ENCODE results near the gene CCDC97.

GRCh38 chr19:41311613-41312012 is 1.6 kb downstream of the CCDC97 start:
- TF ChIP-seq CTCF (IDR thresholded peaks at IDR 0.05; ENCODE audit: low read length) (no peak), EZH2 (optimal IDR thresholded peaks at IDR 0.05; ENCODE audit: low read depth, low read length) (no peak)
